ENCODE data around the gene PIGK.

The PIGK gene

DNA sequence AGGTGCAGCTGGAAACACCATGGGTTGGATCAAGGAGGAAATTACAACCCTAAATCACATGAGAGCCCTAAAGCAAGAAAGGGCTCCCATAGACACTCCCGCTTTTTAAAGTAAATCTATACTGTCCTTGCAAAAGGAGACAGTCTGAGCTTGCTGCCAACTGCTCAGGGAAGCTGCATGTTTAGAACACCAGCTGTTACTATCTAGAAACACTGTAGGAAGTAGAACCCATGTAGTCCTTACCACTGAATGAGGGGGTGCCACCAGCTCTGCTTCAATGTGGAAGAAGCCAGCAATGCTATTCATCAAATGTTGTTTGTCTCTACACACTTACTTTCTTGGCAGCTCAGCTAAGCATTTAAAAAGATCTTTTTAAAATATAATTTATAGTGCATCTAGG is 79.8 kb downstream of the PIGK start:
- H3K4me1 ChIP-seq (ENCODE audit: control insufficient read depth, insufficient read depth, low read length) = no peaks in the 10 kb centered on the region
- H3K27me3 ChIP-seq (ENCODE audit: control insufficient read depth, insufficient read depth, low read length) = no peaks in the 10 kb centered on the region
- H3K36me3 ChIP-seq (ENCODE audit: control insufficient read depth, insufficient read depth, low read length) = no peaks in the 10 kb centered on the region
- no peaks in the 10 kb centered on the region for H3K9me3 ChIP-seq (ENCODE audit: control insufficient read depth, insufficient read depth, low read length)
- no peak overlapping the region for H3K4me3 ChIP-seq (ENCODE audit: low read depth, low read length)
- H3K9ac ChIP-seq (ENCODE audit: low read depth, low read length) = no peak overlapping the region

DNA sequence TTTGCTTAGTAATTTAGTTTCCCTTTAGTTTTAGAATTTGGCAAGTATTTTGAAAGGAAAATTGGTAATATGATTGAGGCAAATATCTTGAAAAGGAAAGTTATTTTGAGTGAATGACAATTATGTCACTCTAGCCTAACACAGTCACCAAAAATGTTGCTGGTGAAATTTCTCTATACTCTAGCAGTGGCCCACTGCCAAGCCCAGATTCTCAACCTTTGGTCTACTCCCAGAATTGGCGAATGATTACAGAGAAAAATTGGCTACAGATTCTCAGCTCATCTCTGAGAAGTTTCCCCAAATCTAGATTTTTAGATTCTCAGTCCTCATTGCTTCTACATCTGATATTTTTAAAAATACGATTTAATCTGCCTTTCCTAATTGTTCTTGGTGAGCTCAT is 84.9 kb downstream of the PIGK start:
- H3K4me3 ChIP-seq (ENCODE audit: low read depth, low read length) = no peak overlapping the region
- H3K9ac ChIP-seq (ENCODE audit: low read depth, low read length) = no peak overlapping the region
- no peaks in the 10 kb centered on the region for H3K4me1 ChIP-seq (ENCODE audit: control insufficient read depth, insufficient read depth, low read length)
- H3K36me3 ChIP-seq (ENCODE audit: control insufficient read depth, insufficient read depth, low read length) = no peaks in the 10 kb centered on the region
- H3K9me3 ChIP-seq (ENCODE audit: control insufficient read depth, insufficient read depth, low read length) = no peaks in the 10 kb centered on the region
- H3K27me3 ChIP-seq (ENCODE audit: control insufficient read depth, insufficient read depth, low read length) = no peaks in the 10 kb centered on the region

DNA sequence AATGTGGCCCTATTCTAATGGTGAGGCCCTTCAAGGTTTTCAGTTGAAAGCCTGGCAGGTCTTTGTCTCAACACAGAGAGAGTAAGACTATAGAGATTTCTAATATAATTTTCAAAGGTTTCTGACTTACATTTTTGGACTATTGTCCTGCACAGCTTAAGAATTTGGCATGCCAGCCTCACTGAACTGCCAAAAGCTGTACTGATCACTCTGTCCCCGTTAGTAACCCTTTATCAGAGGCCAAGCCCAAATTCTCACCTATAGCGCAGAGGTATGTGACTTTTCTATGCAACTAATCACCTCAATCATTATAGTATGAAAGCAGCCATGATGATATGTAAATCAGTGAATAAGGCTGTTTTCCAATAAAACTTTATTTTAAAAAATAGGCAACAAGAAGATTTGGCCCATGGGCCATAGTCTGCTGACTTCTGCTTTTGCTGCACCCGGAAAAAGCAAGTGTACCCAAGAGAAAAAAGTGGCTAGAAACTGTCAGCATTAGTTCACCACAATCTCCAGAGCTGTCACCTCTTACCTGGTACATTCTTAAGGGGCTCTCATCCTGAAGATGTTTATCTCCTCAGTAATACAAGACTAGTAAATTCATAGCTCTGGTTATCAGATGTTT is 85.4 kb downstream of the PIGK start:
- no peaks in the 10 kb centered on the region for H3K27me3 ChIP-seq (ENCODE audit: control insufficient read depth, insufficient read depth, low read length)
- H3K9me3 ChIP-seq (ENCODE audit: control insufficient read depth, insufficient read depth, low read length) = no peaks in the 10 kb centered on the region
- H3K4me1 ChIP-seq (ENCODE audit: control insufficient read depth, insufficient read depth, low read length) = no peaks in the 10 kb centered on the region
- H3K4me3 ChIP-seq (ENCODE audit: low read depth, low read length) = no peak overlapping the region
- H3K9ac ChIP-seq (ENCODE audit: low read depth, low read length) = no peak overlapping the region
- H3K36me3 ChIP-seq (ENCODE audit: control insufficient read depth, insufficient read depth, low read length) = no peaks in the 10 kb centered on the region

DNA sequence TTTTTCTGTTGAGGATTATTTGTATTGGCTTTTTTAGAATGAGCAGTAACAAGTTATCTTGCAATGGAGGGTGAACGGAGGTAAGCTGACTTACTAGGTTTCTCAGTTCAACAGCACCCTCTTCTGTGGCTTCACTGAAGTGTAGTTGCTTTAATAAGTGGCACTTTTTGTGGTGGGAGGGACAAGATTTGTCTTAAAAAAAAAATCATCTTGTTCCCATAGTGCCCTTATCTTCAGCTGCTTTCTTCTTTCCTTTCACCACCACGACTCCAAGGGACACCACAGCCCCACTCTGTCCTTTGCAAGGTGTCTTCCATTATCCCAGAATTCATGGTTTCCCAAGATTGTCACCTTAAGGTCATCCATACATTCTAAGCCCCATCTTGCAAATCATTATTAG is 92.9 kb downstream of the PIGK start:
- Histone ChIP-seq H3K9ac (ENCODE audit: low read depth, low read length) (no peak overlapping the region), H3K27me3 (ENCODE audit: control insufficient read depth, insufficient read depth, low read length) (no peaks in the 10 kb centered on the region), H3K9me3 (ENCODE audit: control insufficient read depth, insufficient read depth, low read length) (no peaks in the 10 kb centered on the region), H3K36me3 (ENCODE audit: control insufficient read depth, insufficient read depth, low read length) (no peaks in the 10 kb centered on the region), H3K4me1 (ENCODE audit: control insufficient read depth, insufficient read depth, low read length) (no peaks in the 10 kb centered on the region), H3K4me3 (ENCODE audit: low read depth, low read length) (no peak overlapping the region)

DNA sequence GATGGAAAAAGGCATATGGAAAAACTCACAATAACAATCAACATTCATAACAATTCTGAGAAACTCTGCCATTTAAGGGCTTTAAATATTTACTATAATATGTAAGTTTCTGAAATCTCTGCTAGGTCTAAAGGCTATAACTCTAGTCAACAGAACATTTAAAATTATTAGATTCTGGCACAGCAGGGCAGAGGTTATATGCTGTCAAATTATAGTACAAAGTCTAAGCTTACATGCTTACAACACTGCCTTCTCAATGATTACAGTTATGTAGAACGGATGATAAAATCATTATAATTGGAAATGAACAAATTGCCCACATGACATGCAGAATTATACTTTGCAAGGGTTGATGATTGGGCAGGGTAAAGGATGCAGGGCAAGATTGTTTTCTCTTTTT is 97.7 kb downstream of the PIGK start:
- no peaks in the 10 kb centered on the region for H3K36me3 ChIP-seq (ENCODE audit: control insufficient read depth, insufficient read depth, low read length)
- no peak overlapping the region for H3K9ac ChIP-seq (ENCODE audit: low read depth, low read length)
- H3K9me3 ChIP-seq (ENCODE audit: control insufficient read depth, insufficient read depth, low read length) = no peaks in the 10 kb centered on the region
- no peak overlapping the region for H3K4me3 ChIP-seq (ENCODE audit: low read depth, low read length)
- H3K4me1 ChIP-seq (ENCODE audit: control insufficient read depth, insufficient read depth, low read length) = no peaks in the 10 kb centered on the region
- H3K27me3 ChIP-seq (ENCODE audit: control insufficient read depth, insufficient read depth, low read length) = no peaks in the 10 kb centered on the region

DNA sequence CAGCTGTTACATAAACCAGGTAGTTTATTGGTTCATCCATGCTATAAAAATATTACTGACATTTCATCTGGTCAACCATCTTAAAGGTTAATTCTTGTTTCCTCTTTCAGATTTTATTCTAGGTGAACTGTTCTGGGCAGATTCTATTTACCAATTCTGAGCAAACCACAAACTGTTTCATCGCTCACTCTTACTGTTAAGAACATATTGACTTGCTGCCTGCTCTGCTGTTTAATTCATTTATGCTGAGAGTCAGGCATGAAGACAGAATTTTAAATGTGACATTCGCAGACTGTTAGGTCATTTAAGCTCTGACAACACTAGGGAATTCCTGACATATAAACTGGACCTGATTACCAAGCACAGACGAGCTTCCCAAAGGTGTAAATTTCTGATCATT is 98.3 kb downstream of the PIGK start:
- no peaks in the 10 kb centered on the region for H3K27me3 ChIP-seq (ENCODE audit: control insufficient read depth, insufficient read depth, low read length)
- H3K9ac ChIP-seq (ENCODE audit: low read depth, low read length) = no peak overlapping the region
- H3K4me3 ChIP-seq (ENCODE audit: low read depth, low read length) = no peak overlapping the region
- H3K4me1 ChIP-seq (ENCODE audit: control insufficient read depth, insufficient read depth, low read length) = no peaks in the 10 kb centered on the region
- H3K36me3 ChIP-seq (ENCODE audit: control insufficient read depth, insufficient read depth, low read length) = no peaks in the 10 kb centered on the region
- H3K9me3 ChIP-seq (ENCODE audit: control insufficient read depth, insufficient read depth, low read length) = no peaks in the 10 kb centered on the region

DNA sequence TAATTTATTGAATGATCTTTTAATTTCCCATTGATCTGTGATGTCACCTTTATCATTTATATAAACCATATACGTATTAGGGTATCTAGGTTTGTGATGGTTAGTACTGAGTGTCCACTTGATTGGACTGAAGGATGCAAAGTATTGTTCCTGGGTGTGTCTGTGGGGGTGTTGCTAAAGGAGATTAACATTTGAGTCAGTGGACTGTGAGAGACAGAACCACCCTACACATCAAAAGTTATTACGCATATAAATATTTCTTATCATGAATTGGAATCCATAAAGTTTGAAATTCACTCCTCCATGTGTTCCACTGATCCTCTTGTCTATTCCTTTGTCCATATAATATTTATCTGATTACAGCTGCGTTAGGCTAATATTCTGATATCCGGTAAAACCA is 100.5 kb downstream of the PIGK start:
- no peak overlapping the region for H3K9ac ChIP-seq (ENCODE audit: low read depth, low read length)
- no peak overlapping the region for H3K4me3 ChIP-seq (ENCODE audit: low read depth, low read length)
- no peaks in the 10 kb centered on the region for H3K4me1 ChIP-seq (ENCODE audit: control insufficient read depth, insufficient read depth, low read length)
- no peaks in the 10 kb centered on the region for H3K9me3 ChIP-seq (ENCODE audit: control insufficient read depth, insufficient read depth, low read length)
- no peaks in the 10 kb centered on the region for H3K36me3 ChIP-seq (ENCODE audit: control insufficient read depth, insufficient read depth, low read length)
- no peaks in the 10 kb centered on the region for H3K27me3 ChIP-seq (ENCODE audit: control insufficient read depth, insufficient read depth, low read length)

DNA sequence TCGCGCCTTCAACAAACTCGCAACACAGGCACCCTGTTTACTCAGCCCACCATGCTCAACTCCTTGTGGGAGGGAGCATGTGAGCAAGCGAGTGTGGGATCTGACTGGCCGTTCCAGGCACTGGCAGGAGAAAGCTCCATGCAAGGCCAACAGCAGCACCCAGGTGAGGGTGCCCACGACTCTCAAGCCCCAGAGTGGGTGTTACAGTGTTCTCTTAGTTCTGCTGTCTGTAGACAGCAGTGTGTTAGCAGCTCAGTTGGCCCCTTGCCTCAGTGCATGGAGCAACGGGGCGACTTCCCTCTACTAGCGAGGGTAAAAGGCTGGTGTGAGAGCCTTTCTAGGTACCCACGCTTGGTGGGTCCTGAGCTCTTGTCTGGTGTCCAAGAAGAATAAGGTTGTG is 114.6 kb downstream of the PIGK start:
- Histone ChIP-seq H3K9ac (ENCODE audit: low read depth, low read length) (no peak overlapping the region), H3K27me3 (ENCODE audit: control insufficient read depth, insufficient read depth, low read length) (no peaks in the 10 kb centered on the region), H3K9me3 (ENCODE audit: control insufficient read depth, insufficient read depth, low read length) (no peaks in the 10 kb centered on the region), H3K4me3 (ENCODE audit: low read depth, low read length) (no peak overlapping the region), H3K4me1 (ENCODE audit: control insufficient read depth, insufficient read depth, low read length) (no peaks in the 10 kb centered on the region), H3K36me3 (ENCODE audit: control insufficient read depth, insufficient read depth, low read length) (no peaks in the 10 kb centered on the region)

DNA sequence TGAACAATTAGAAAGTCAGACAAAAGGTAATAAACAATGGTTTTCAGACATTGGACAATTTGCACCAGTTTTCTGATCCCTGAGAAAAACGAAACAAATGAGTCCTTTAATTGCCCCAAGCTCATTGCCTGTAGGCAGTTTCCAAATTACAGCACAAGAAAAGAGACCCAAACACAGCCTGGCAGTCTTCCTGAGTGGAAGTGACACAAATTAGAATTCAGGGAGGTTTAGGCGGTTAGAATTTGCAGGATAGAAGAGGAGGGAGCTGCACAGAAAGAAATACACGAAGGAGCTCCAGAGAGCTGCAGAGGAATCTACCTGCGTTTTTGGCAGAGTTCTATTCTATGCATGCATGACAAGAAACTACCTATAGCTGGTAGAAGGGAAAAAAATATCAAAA is 115.7 kb downstream of the PIGK start:
- no peak overlapping the region for H3K9ac ChIP-seq (ENCODE audit: low read depth, low read length)
- no peaks in the 10 kb centered on the region for H3K27me3 ChIP-seq (ENCODE audit: control insufficient read depth, insufficient read depth, low read length)
- no peaks in the 10 kb centered on the region for H3K36me3 ChIP-seq (ENCODE audit: control insufficient read depth, insufficient read depth, low read length)
- no peaks in the 10 kb centered on the region for H3K4me1 ChIP-seq (ENCODE audit: control insufficient read depth, insufficient read depth, low read length)
- H3K9me3 ChIP-seq (ENCODE audit: control insufficient read depth, insufficient read depth, low read length) = no peaks in the 10 kb centered on the region
- H3K4me3 ChIP-seq (ENCODE audit: low read depth, low read length) = no peak overlapping the region

DNA sequence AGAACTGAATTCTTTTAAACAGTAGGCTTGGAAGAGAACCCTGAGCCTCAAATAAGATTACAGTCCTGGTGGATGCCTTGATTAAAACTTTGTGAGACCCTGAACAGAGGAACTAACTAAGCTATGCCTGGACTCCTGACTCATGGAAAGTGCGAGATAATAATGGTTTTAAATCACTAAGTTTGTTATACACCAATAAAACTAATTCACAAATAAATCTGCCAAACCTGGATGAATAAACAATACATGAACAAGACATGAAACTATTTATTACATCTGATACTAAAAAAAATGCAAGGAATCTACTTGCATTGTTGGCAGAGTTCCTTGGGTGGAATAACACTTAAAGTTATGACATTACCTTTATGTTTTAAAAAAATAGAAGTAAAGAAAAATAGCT is 118.4 kb downstream of the PIGK start:
- Histone ChIP-seq H3K4me3 (ENCODE audit: low read depth, low read length) (no peak overlapping the region), H3K9ac (ENCODE audit: low read depth, low read length) (no peak overlapping the region), H3K4me1 (ENCODE audit: control insufficient read depth, insufficient read depth, low read length) (no peaks in the 10 kb centered on the region), H3K27me3 (ENCODE audit: control insufficient read depth, insufficient read depth, low read length) (no peaks in the 10 kb centered on the region), H3K9me3 (ENCODE audit: control insufficient read depth, insufficient read depth, low read length) (no peaks in the 10 kb centered on the region), H3K36me3 (ENCODE audit: control insufficient read depth, insufficient read depth, low read length) (no peaks in the 10 kb centered on the region)

DNA sequence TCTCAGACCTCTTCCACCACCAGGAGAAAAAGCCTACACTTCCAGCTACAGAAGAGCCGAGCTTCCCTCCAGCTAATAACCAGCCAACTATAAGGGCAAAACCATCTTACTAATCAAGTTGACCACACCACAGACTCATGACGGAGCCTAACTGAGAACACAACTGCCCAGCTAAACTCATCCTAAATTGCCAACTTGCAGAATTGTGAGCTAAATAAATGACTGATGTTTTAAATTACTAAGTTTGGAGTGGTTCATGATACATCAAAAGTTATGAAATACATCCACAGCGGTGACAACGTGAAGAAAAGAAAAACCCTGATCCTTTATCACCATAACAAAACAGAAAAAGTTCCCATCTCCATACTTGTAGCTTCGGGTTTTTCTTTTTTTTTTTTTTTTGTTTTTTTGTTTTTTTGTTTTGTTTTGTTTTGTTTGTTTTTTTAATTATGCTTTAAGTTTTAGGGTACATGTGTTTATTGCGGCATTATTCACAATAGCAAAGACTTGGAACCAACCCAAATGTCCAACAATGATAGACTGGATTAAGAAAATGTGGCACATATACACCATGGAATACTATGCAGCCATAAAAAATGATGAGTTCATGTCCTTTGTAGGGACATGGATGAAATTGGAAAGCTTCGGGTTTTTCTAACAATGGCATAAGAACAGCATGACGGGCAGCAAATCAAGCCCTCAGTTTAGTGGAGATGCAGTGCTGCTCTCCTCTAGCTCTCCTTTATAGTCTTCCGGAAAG is 122.6 kb downstream of the PIGK start:
- no peaks in the 10 kb centered on the region for H3K36me3 ChIP-seq (ENCODE audit: control insufficient read depth, insufficient read depth, low read length)
- no peak overlapping the region for H3K9ac ChIP-seq (ENCODE audit: low read depth, low read length)
- no peaks in the 10 kb centered on the region for H3K27me3 ChIP-seq (ENCODE audit: control insufficient read depth, insufficient read depth, low read length)
- no peaks in the 10 kb centered on the region for H3K9me3 ChIP-seq (ENCODE audit: control insufficient read depth, insufficient read depth, low read length)
- no peak overlapping the region for H3K4me3 ChIP-seq (ENCODE audit: low read depth, low read length)
- no peaks in the 10 kb centered on the region for H3K4me1 ChIP-seq (ENCODE audit: control insufficient read depth, insufficient read depth, low read length)

DNA sequence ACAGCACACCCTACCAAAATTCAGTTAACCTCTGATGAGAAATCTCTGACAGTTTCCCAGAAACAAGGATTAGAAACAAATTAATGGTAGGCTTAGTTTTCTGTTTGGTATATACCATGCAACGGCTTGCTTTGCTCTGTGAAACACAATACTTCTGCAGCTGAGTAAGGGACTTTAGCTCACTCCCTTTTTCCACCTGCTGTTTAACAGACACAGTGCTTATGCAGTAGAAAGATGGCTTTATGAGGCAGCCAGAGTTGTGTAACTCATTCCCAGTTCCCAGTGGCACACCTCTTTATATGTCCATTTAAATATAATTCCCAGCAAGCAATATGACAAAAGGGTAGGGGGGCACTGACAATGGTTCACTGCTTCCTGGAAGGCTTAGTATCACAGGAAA is 124.0 kb downstream of the PIGK start:
- Histone ChIP-seq H3K4me1 (ENCODE audit: control insufficient read depth, insufficient read depth, low read length) (no peaks in the 10 kb centered on the region), H3K9ac (ENCODE audit: low read depth, low read length) (no peak overlapping the region), H3K9me3 (ENCODE audit: control insufficient read depth, insufficient read depth, low read length) (no peaks in the 10 kb centered on the region), H3K27me3 (ENCODE audit: control insufficient read depth, insufficient read depth, low read length) (no peaks in the 10 kb centered on the region), H3K36me3 (ENCODE audit: control insufficient read depth, insufficient read depth, low read length) (no peaks in the 10 kb centered on the region), H3K4me3 (ENCODE audit: low read depth, low read length) (no peak overlapping the region)

Measured in iPS-15b (cell line).